Measurements from ENCODE around the gene CEBPA. TPM values are rescaled to one million over a fixed set of nuclear protein-coding genes. Genes with fewer than 3 reads are reported as not detected.

CEBPA gene
- polyA plus RNA-seq, 3 donors = 17.9 to 76.3 (median 47.5) TPM

DNA sequence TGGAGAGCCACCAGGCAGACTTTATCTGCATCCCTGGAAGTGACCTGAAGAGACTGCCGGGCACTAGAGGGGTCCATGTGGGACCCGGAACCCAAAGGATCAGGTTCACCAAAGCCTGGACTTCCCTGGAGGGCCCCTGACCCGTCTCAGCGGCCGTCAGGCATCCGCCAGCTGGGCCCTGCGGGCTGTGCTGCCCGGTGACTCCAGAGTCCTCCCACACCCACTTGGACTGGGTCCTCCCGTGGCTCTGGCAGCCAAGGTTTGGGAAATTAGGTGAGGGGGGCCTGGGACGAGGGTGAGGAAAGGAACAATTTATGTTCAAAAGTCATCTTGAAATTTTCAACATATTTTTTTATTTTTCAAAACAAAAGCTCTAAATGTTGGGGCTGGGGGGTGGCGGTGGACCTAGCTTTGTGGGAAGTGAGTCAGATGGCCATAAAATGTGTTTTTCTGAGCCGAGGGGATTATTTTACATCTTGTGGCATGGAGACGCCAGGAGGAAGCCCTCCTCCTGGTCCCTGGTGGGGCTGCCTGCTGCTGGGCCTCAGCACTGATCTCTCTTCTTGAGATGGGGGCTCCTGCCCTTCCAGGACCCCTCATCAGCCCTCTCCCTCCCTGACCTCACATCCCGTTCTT, 20.2 kb downstream of the CEBPA start:
- H3K27me3 ChIP-seq (ENCODE audit: control insufficient read depth in 2 of 2, insufficient read depth in 2 of 2, low read length in 2 of 2) = no peaks in the 10 kb centered on the region
- H3K4me1 ChIP-seq (ENCODE audit: control insufficient read depth in 1 of 2, insufficient read depth in 2 of 2, low read length in 2 of 2) = peaks cover 70 to 78% of the 10 kb centered on the region in 2 donors
- no peaks in the 10 kb centered on the region for H3K36me3 Mint-ChIP-seq
- no peaks in the 10 kb centered on the region for H4K20me1 ChIP-seq (ENCODE audit: insufficient read depth, low read length)
- H3K9ac ChIP-seq (ENCODE audit: insufficient read depth, low read length, poor library complexity, severe bottlenecking) = no peak overlapping the region
- H3K27ac ChIP-seq (ENCODE audit: low read depth in 1 of 2, low read length in 2 of 2) = no peak overlapping the region
- no peak overlapping the region for H3K4me2 ChIP-seq (replicated peaks; ENCODE audit: extremely low read depth, low read length, poor library complexity, severe bottlenecking)
- H3K4me3 Mint-ChIP-seq = no peak overlapping the region
- no peaks in the 10 kb centered on the region for H3K9me3 ChIP-seq (replicated peaks in 1 of 2; ENCODE audit: control insufficient read depth in 1 of 2, insufficient read depth in 1 of 2, low read length in 2 of 2)
- H3K9me3 Mint-ChIP-seq = no peaks in the 10 kb centered on the region
- intact Hi-C loops (cut with micrococcal nuclease) = no loop called here
- H3K36me3 ChIP-seq (replicated peaks in 1 of 2; ENCODE audit: control insufficient read depth in 1 of 2, insufficient read depth in 2 of 2, low read length in 2 of 2) = no peaks in the 10 kb centered on the region
- WGBS (ENCODE audit: insufficient coverage) = 76% methylated on average over 4 of the region's 14 CpGs
- H3K4me1 Mint-ChIP-seq = peaks cover 72% of the 10 kb centered on the region
- no peak for DNase-seq
- peak overlapping the region in 1 of 7 donors; percentile 73 for H3K27ac Mint-ChIP-seq
- H3K4me3 ChIP-seq (replicated peaks in 1 of 3; ENCODE audit: low read depth in 2 of 3, low read length in 3 of 3) = no peak overlapping the region
- no peak overlapping the region for H2AFZ ChIP-seq (ENCODE audit: insufficient read depth, low read depth, low read length, poor library complexity, severe bottlenecking)
- TF ChIP-seq, protein P1, sequence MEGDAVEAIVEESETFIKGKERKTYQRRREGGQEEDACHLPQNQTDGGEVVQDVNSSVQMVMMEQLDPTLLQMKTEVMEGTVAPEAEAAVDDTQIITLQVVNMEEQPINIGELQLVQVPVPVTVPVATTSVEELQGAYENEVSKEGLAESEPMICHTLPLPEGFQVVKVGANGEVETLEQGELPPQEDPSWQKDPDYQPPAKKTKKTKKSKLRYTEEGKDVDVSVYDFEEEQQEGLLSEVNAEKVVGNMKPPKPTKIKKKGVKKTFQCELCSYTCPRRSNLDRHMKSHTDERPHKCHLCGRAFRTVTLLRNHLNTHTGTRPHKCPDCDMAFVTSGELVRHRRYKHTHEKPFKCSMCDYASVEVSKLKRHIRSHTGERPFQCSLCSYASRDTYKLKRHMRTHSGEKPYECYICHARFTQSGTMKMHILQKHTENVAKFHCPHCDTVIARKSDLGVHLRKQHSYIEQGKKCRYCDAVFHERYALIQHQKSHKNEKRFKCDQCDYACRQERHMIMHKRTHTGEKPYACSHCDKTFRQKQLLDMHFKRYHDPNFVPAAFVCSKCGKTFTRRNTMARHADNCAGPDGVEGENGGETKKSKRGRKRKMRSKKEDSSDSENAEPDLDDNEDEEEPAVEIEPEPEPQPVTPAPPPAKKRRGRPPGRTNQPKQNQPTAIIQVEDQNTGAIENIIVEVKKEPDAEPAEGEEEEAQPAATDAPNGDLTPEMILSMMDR (IDR thresholded peaks at IDR 0.05) = no peak
- peaks cover 0 to 4% (median 1%) of the 10 kb centered on the region in 3 donors for H3K27me3 Mint-ChIP-seq (ENCODE audit: low read depth in 3 of 3)
- H3K79me2 ChIP-seq (ENCODE audit: insufficient read depth, low read length) = no peaks in the 10 kb centered on the region

DNA sequence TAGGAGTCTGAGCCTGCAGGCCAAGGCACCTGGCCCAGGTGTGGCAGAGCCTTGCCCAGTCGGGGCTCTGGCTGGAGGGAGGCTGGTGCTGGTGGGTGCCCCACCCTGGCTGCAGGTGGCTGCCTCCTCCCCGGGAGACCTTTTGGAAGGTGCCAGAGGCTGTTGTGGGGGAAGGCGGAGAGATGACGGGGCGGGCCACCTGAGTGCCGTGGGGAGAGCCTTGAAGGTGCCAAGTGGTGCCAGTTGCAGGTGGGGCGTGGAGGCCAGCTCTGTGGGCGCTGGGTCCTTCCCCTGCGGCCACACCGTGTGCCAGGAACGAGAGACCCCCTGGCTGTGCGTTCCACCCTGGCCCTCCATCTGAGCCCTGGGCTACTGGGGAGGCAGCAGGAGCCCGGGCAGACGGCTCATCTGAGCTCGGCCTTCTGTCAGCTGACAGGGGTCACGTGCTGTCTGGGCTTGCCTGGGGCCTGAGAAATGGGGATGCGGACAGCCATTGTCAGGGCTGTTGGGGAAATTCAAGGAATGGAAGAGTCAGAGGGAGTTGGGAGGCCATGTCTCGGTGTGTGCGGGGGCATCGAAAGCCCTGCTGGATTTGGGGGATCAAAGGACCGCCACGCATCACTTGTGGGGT, 20.9 kb downstream of the CEBPA start:
- intact Hi-C loops (cut with micrococcal nuclease) = no loop called here
- H4K20me1 ChIP-seq (ENCODE audit: insufficient read depth, low read length) = no peaks in the 10 kb centered on the region
- peak overlapping the region in 1 of 3 experiments; percentile 55 for H3K4me3 ChIP-seq (replicated peaks in 1 of 3; ENCODE audit: low read depth in 2 of 3, low read length in 3 of 3)
- Mint-ChIP-seq H3K36me3 (no peaks in the 10 kb centered on the region), H3K4me1 (peaks cover 64% of the 10 kb centered on the region), H3K9me3 (peaks cover 0 to 3% (median 0%) of the 10 kb centered on the region in 7 donors), H3K27me3 (ENCODE audit: low read depth in 3 of 3) (peaks cover 0 to 4% (median 1%) of the 10 kb centered on the region in 3 donors), H3K27ac (peak overlapping the region in 2 of 7 donors; percentile 37 to 50), H3K4me3 (no peak overlapping the region)
- TF ChIP-seq, protein P1 (IDR thresholded peaks at IDR 0.05) = no peak
- no peaks in the 10 kb centered on the region for H3K9me3 ChIP-seq (replicated peaks in 1 of 2; ENCODE audit: control insufficient read depth in 1 of 2, insufficient read depth in 1 of 2, low read length in 2 of 2)
- 90% methylated on average over 22 of the region's 22 CpGs for WGBS (ENCODE audit: insufficient coverage)
- H3K4me2 ChIP-seq (replicated peaks; ENCODE audit: extremely low read depth, low read length, poor library complexity, severe bottlenecking) = no peak overlapping the region
- H3K27ac ChIP-seq (ENCODE audit: low read depth in 1 of 2, low read length in 2 of 2) = peak overlapping the region in 1 of 2 donors; percentile 53
- H3K79me2 ChIP-seq (ENCODE audit: insufficient read depth, low read length) = no peaks in the 10 kb centered on the region
- H3K27me3 ChIP-seq (ENCODE audit: control insufficient read depth in 2 of 2, insufficient read depth in 2 of 2, low read length in 2 of 2) = no peaks in the 10 kb centered on the region
- no peak for DNase-seq
- H3K9ac ChIP-seq (ENCODE audit: insufficient read depth, low read length, poor library complexity, severe bottlenecking) = no peak overlapping the region
- H3K36me3 ChIP-seq (replicated peaks in 1 of 2; ENCODE audit: control insufficient read depth in 1 of 2, insufficient read depth in 2 of 2, low read length in 2 of 2) = no peaks in the 10 kb centered on the region
- H3K4me1 ChIP-seq (ENCODE audit: control insufficient read depth in 1 of 2, insufficient read depth in 2 of 2, low read length in 2 of 2) = peaks cover 65 to 72% of the 10 kb centered on the region in 2 donors
- H2AFZ ChIP-seq (ENCODE audit: insufficient read depth, low read depth, low read length, poor library complexity, severe bottlenecking) = no peak overlapping the region
